GM12878 (cell line): ENCODE results near the gene SH2B3. TPM values are rescaled to one million over a fixed set of nuclear protein-coding genes. Genes with fewer than 3 reads are reported as not detected.

Experiments
- ATAC-seq: fragments of 200-7000 bp; cut with Tn5 transposase; 3 replicates; pipeline ENCODE4 v1.9.1; 2020; ENCODE audit warnings: mild to moderate bottlenecking, moderate library complexity
- BruUV-seq: library from RNA; stranded (reverse); fragments of 400-500 nt; replicated peaks from 2 replicates; lab custom pipeline; 2021; lab: Mats Ljungman, UMichigan
- CTCF ChIA-PET: fragments of 300-600 bp; sonication (Branson Sonifier 250); formaldehyde crosslinking; extraction: SDS; loops from one replicate; lab custom pipeline; 2021; ENCODE audit warnings: inconsistent platforms; lab: Yijun Ruan, JAX
- POLR2A ChIA-PET: fragments of 350-600 bp; formaldehyde crosslinking; extraction: SDS; loops from one replicate; lab custom pipeline; 2021; ENCODE audit warnings: inconsistent platforms; lab: Charles Lee
- RAD21 ChIA-PET: fragments of 300-600 bp; sonication (Branson Sonifier 250); formaldehyde crosslinking; loops from one replicate; lab custom pipeline; 2023; ENCODE audit warnings: antibody characterized with exemption; ENCODE audit not compliant: unreplicated experiment; lab: Charles Lee
- SMC1A ChIA-PET: fragments of 300-600 bp; sonication (Branson Sonifier 250); formaldehyde crosslinking; loops from one replicate; lab custom pipeline; 2023; ENCODE audit not compliant: unreplicated experiment, uncharacterized antibody; lab: Charles Lee
- DNase-seq: peaks from one replicate; pipeline ENCODE4 v3.0.0-alpha.2; 2011; ENCODE audit warnings: low read depth, low spot score
- FAIRE-seq: peaks from 3 replicates; lab custom pipeline; 2011; peaks lifted over from hg19 to GRCh38; lab: Jason Lieb, UNC
- H2AFZ ChIP-seq: 2 replicates; pipeline ENCODE4 v1.6.0; 2011; ENCODE audit warnings: low read depth, low read length, control low read depth; ENCODE audit not compliant: control insufficient read depth
- H3K27ac ChIP-seq: 2 replicates; pipeline ENCODE4 v1.5.1; 2011; ENCODE audit warnings: control low read depth; ENCODE audit not compliant: control insufficient read depth, insufficient read depth
- H3K27me3 ChIP-seq, 2 experiments: replicated peaks in 1 of 2; 2 replicates each; pipeline versions ENCODE4 v1.6.0 to v1.6.1; 2011; ENCODE audit warnings: low read length in 1 of 2; ENCODE audit not compliant: control insufficient read depth in 2 of 2, insufficient read depth in 2 of 2
- H3K36me3 ChIP-seq, 2 experiments: 2 replicates each; pipeline ENCODE4 v1.5.1; 2011; ENCODE audit warnings: low read length in 1 of 2; ENCODE audit not compliant: control insufficient read depth in 2 of 2, insufficient read depth in 2 of 2
- H3K4me1 ChIP-seq: 2 replicates; pipeline ENCODE4 v1.6.1; 2011; ENCODE audit warnings: mild to moderate bottlenecking, low read length, moderate library complexity, mixed read lengths; ENCODE audit not compliant: control insufficient read depth, insufficient read depth
- H3K4me2 ChIP-seq: 2 replicates; pipeline ENCODE4 v1.6.0; 2011; ENCODE audit warnings: control low read depth; ENCODE audit not compliant: control insufficient read depth, insufficient read depth
- H3K4me3 ChIP-seq: fragments of 200-600 bp; sonication (generic); 2 replicates; pipeline ENCODE4 v1.5.1; 2016
- H3K79me2 ChIP-seq: 2 replicates; pipeline ENCODE4 v1.6.0; 2011; ENCODE audit warnings: low read length; ENCODE audit not compliant: control insufficient read depth, insufficient read depth
- H3K9ac ChIP-seq: 2 replicates; pipeline ENCODE4 v1.8.0; 2011; ENCODE audit warnings: low read length, control low read depth, mixed read lengths; ENCODE audit not compliant: control insufficient read depth, insufficient read depth
- H3K9me3 ChIP-seq: replicated peaks from 3 replicates; pipeline ENCODE4 v1.5.1; 2011; ENCODE audit warnings: mild to moderate bottlenecking, low read length; ENCODE audit not compliant: control insufficient read depth, insufficient read depth
- H4K20me1 ChIP-seq: 2 replicates; pipeline ENCODE4 v1.6.0; 2011; ENCODE audit not compliant: control insufficient read depth, insufficient read depth
- EZH2 ChIP-seq: IDR thresholded peaks from 2 replicates; pipeline ENCODE4 v1.6.1; 2012; ENCODE audit warnings: low read depth, mild to moderate bottlenecking, control low read depth, inconsistent platforms, low read length, borderline replicate concordance; ENCODE audit not compliant: control insufficient read depth
- JUNB ChIP-seq: IDR thresholded peaks from 2 replicates; pipeline ENCODE4 v1.6.1; 2016; ENCODE audit warnings: antibody characterized with exemption, mild to moderate bottlenecking
- MYC ChIP-seq: IDR thresholded peaks from 2 replicates; pipeline ENCODE4 v1.6.1; 2011; ENCODE audit warnings: mild to moderate bottlenecking, low read length, moderate library complexity, inconsistent platforms; ENCODE audit not compliant: insufficient read depth, insufficient replicate concordance, insufficient read length, severe bottlenecking
- RB1 ChIP-seq: fragments of 450-650 bp; formaldehyde crosslinking; IDR thresholded peaks from 2 replicates; pipeline ENCODE4 v1.6.1; 2017; ENCODE audit warnings: mild to moderate bottlenecking, borderline replicate concordance
- SIX5 ChIP-seq: IDR thresholded peaks from 2 replicates; pipeline ENCODE4 v1.6.1; 2011; ENCODE audit warnings: mild to moderate bottlenecking, low read depth, low read length, moderate library complexity; ENCODE audit not compliant: severe bottlenecking
- SMAD5 ChIP-seq: IDR thresholded peaks from 2 replicates; pipeline ENCODE4 v1.6.1; 2016; ENCODE audit warnings: antibody characterized with exemption, low read depth
- WRNIP1 ChIP-seq: IDR thresholded peaks from 2 replicates; pipeline ENCODE4 v1.6.1; 2011; ENCODE audit warnings: low read depth, low read length, improper control_type of control experiment, borderline replicate concordance
- ZNF384 ChIP-seq: IDR thresholded peaks from 2 replicates; pipeline ENCODE4 v1.6.1; 2012; ENCODE audit warnings: low read depth, mild to moderate bottlenecking, low read length, improper control_type of control experiment, borderline replicate concordance
- WGBS: methylation state at CpG from one replicate; pipeline ENCODE4 v1.1.6; 2016; ENCODE audit warnings: low lambda C conversion rate; ENCODE audit not compliant: insufficient replicate concordance, insufficient coverage; ENCODE audit errors: missing lambda C conversion rate; 5-methylcytosine and 5-hydroxymethylcytosine counted together
- in situ Hi-C: fragments of 300-500 bp; cut with MboI; formaldehyde crosslinking; loops from 9 replicates; pipeline ENCODE4 v1.14.3; 2018; ENCODE audit warnings: mixed read lengths
- intact Hi-C: fragments of 100-400 bp; cut with micrococcal nuclease; formaldehyde crosslinking; loops from one replicate; pipeline ENCODE4 v1.14.2; 2022; ENCODE audit not compliant: unreplicated experiment
- polyA plus RNA-seq, 11 experiments: library from polyadenylated mRNA; depleted of rRNA in 4 of 11; unstranded in 6 of 11; stranded (reverse) in 5 of 11; fragments of >200 nt; fragmentation: Nextera tagmentation in 4 of 11; fragmentation: Illumina TruSeq in 1 of 11; extraction: Ambion mirVana in 4 of 11; extraction: Trizol in 1 of 11; gene quantifications; 1 replicate in 1 of 11; 2 replicates in 10 of 11; pipeline versions ENCODE4 v1.2.1 to v1.2.3, GENCODE V29; 2011 to 2016; ENCODE audit warnings: inconsistent platforms in 2 of 11, missing spikeins in 2 of 11, low read depth in 1 of 11
- total RNA-seq, 4 experiments: library from RNA; depleted of rRNA in 3 of 4; stranded (reverse); fragments of >200 nt in 3 of 4; fragmentation: Illumina TruSeq in 1 of 4; extraction: Trizol in 1 of 4; gene quantifications; 2 replicates each; pipeline versions ENCODE4 v1.2.1 to v1.2.3, GENCODE V29; 2013 to 2021
- TF ChIP-seq, protein P1 (sequence below): fragments of 450-650 bp; IDR thresholded peaks from 2 replicates; pipeline ENCODE4 v1.6.1; 2017; ENCODE audit warnings: mild to moderate bottlenecking, moderate library complexity
- TF ChIP-seq, protein P2 (sequence below): IDR thresholded peaks from 2 replicates; pipeline ENCODE4 v1.6.1; 2012; ENCODE audit warnings: mild to moderate bottlenecking, low read depth, low read length

The SH2B3 gene
- total and polyA plus RNA-seq, 10 of the 15 experiments (the other 5 are each of a cell fraction or from before 2014, with no cell fraction given): 5.8 to 46.4 (median 23.3) TPM

DNA sequence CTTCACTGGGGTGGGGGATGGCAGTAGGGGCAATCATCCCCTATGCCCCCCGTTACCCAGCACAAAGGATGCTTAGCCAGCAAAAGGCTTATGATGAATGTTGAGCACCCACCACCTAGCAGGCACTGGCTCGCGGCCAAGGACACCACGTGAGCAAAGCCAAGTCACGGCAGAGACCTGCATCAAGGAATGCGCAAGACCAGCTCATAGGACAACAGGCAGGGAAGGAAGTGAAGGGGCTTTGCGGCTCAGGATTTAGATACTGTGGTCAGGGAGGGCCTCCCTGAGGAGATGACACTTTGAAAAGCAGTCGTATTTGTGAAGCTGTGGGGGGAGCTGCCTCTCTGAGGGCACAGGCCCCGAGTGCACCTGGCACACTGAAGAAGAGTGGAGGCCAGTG is 32.8 kb downstream of the SH2B3 start (continued):
- TF ChIP-seq JUNB (no peak), ZNF384 (no peak), WRNIP1 (no peak), MYC (no peak)
- TF ChIP-seq, protein P1, sequence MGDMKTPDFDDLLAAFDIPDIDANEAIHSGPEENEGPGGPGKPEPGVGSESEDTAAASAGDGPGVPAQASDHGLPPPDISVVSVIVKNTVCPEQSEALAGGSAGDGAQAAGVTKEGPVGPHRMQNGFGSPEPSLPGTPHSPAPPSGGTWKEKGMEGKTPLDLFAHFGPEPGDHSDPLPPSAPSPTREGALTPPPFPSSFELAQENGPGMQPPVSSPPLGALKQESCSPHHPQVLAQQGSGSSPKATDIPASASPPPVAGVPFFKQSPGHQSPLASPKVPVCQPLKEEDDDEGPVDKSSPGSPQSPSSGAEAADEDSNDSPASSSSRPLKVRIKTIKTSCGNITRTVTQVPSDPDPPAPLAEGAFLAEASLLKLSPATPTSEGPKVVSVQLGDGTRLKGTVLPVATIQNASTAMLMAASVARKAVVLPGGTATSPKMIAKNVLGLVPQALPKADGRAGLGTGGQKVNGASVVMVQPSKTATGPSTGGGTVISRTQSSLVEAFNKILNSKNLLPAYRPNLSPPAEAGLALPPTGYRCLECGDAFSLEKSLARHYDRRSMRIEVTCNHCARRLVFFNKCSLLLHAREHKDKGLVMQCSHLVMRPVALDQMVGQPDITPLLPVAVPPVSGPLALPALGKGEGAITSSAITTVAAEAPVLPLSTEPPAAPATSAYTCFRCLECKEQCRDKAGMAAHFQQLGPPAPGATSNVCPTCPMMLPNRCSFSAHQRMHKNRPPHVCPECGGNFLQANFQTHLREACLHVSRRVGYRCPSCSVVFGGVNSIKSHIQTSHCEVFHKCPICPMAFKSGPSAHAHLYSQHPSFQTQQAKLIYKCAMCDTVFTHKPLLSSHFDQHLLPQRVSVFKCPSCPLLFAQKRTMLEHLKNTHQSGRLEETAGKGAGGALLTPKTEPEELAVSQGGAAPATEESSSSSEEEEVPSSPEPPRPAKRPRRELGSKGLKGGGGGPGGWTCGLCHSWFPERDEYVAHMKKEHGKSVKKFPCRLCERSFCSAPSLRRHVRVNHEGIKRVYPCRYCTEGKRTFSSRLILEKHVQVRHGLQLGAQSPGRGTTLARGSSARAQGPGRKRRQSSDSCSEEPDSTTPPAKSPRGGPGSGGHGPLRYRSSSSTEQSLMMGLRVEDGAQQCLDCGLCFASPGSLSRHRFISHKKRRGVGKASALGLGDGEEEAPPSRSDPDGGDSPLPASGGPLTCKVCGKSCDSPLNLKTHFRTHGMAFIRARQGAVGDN: no peak

DNA sequence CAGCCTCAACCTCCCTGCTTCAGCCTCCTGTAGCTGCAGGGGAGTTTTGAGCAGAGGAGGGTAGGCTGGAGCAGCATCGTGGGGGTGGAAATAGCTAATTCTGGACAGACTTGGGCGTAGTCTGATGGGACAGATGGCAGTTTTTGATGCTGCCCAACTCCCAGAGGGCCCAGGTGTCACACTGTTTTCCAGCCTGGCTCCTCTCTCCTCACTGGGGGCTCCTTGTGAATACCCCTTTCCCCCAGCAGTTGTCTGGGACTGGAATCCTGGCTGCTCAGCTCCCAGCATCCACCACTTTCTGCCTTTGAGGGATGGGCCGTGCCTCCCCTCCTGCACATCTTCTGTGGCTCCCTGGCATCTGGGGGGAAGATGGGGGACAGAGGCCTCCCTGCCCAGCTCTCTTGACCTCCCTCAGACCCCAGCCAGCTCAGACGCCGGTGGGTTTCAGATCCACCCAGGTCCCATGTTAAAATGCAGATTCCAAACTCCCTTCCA is 34.0 kb downstream of the SH2B3 start:
- Histone ChIP-seq H4K20me1 (0 out of 2 replicates have a peak, but pooled peaks cover 2% of the 10 kb centered on the region), H3K9me3 (no peaks in the 10 kb centered on the region), H3K36me3 (peaks cover 20 to 31% of the 10 kb centered on the region in 2 experiments), H3K79me2 (peaks cover 90% of the 10 kb centered on the region), H3K4me1 (peaks cover 93% of the 10 kb centered on the region), H3K27me3 (no peaks in the 10 kb centered on the region), H3K27ac (no peak overlapping the region), H3K9ac (no peak overlapping the region), H3K4me3 (no peak overlapping the region), H2AFZ (no peak overlapping the region), H3K4me2 (no peak overlapping the region)
- no TSS peak for BruUV-seq
- FAIRE-seq: no peak
- in situ Hi-C loops: loop anchor here (25.0 kb wide), 1 partner anchor 1773 kb away; the partner anchor contains the start of gene TPCN1
- no peak for DNase-seq
- no peak for ATAC-seq
- RAD21 ChIA-PET: interaction anchor here (1.3 to 22.6 kb wide), 2 partner anchors 12 to 35 kb away, joined by 3 to 804 read pairs; partner anchors contain the start of gene SH2B3
- CTCF ChIA-PET: interaction anchor here (3.6 to 27.3 kb wide), 2 partner anchors 11 to 37 kb away, joined by 21 to 1117 read pairs; partner anchors contain the start of gene SH2B3
- intact Hi-C loops: no loop called here
- POLR2A ChIA-PET: interaction anchor here (0.8 to 2.0 kb wide), 2 partner anchors 33 to 37 kb away, joined by 3 to 4 read pairs; no protein-coding TSS in a partner anchor
- 73% methylated on average over 5 of the region's 5 CpGs for WGBS
- SMC1A ChIA-PET: interaction anchor here (7.8 kb wide), 1 partner anchor 42 kb away, joined by 73 read pairs; no protein-coding TSS in a partner anchor
- no peak for TF ChIP-seq EZH2
- TF ChIP-seq RB1: no peak
- no peak for TF ChIP-seq SIX5
- TF ChIP-seq SMAD5: no peak
- TF ChIP-seq, protein P2, sequence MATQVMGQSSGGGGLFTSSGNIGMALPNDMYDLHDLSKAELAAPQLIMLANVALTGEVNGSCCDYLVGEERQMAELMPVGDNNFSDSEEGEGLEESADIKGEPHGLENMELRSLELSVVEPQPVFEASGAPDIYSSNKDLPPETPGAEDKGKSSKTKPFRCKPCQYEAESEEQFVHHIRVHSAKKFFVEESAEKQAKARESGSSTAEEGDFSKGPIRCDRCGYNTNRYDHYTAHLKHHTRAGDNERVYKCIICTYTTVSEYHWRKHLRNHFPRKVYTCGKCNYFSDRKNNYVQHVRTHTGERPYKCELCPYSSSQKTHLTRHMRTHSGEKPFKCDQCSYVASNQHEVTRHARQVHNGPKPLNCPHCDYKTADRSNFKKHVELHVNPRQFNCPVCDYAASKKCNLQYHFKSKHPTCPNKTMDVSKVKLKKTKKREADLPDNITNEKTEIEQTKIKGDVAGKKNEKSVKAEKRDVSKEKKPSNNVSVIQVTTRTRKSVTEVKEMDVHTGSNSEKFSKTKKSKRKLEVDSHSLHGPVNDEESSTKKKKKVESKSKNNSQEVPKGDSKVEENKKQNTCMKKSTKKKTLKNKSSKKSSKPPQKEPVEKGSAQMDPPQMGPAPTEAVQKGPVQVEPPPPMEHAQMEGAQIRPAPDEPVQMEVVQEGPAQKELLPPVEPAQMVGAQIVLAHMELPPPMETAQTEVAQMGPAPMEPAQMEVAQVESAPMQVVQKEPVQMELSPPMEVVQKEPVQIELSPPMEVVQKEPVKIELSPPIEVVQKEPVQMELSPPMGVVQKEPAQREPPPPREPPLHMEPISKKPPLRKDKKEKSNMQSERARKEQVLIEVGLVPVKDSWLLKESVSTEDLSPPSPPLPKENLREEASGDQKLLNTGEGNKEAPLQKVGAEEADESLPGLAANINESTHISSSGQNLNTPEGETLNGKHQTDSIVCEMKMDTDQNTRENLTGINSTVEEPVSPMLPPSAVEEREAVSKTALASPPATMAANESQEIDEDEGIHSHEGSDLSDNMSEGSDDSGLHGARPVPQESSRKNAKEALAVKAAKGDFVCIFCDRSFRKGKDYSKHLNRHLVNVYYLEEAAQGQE: no peak
